Smooth muscle cell (in vitro differentiated cells): ENCODE results near the gene RIBC1. TPM values are rescaled to one million over a fixed set of nuclear protein-coding genes. Genes with fewer than 3 reads are reported as not detected.
"Not testable (repeated sequence)": the region's sequence is repeated elsewhere in the genome, so short reads cannot be mapped to it uniquely, and the experiment has no call there.

Experiments used
- DNase-seq: peaks from one replicate; lab custom pipeline; 2025; ENCODE audit not compliant: unreplicated experiment; lab: John Stamatoyannopoulos, UW
- H2AFZ ChIP-seq: fragments of 200-600 bp; sonication (generic); 2 replicates; pipeline ENCODE4 v1.6.0; 2016; ENCODE audit warnings: antibody characterized with exemption, low read depth, mild to moderate bottlenecking
- H3F3A ChIP-seq: fragments of 200-600 bp; sonication (generic); 2 replicates; pipeline ENCODE4 v1.6.0; 2017; ENCODE audit warnings: antibody characterized with exemption, low read depth
- H3K27ac ChIP-seq: fragments of 200-600 bp; sonication (generic); 2 replicates; pipeline ENCODE4 v1.5.1; 2016; ENCODE audit warnings: low read depth, mild to moderate bottlenecking
- H3K27me3 ChIP-seq: fragments of 200-600 bp; sonication (generic); 2 replicates; pipeline ENCODE4 v1.6.1; 2016; ENCODE audit warnings: low read depth, mild to moderate bottlenecking
- H3K36me3 ChIP-seq: fragments of 200-600 bp; sonication (generic); 2 replicates; pipeline ENCODE4 v1.5.1; 2016; ENCODE audit warnings: low read depth
- H3K4me1 ChIP-seq: fragments of 200-600 bp; sonication (generic); 2 replicates; pipeline ENCODE4 v1.5.1; 2016; ENCODE audit warnings: low read depth
- H3K4me2 ChIP-seq: fragments of 200-600 bp; sonication (generic); 2 replicates; pipeline ENCODE4 v1.6.0; 2016; ENCODE audit warnings: mild to moderate bottlenecking
- H3K4me3 ChIP-seq: fragments of 200-600 bp; sonication (generic); 2 replicates; pipeline ENCODE4 v1.5.1; 2016; ENCODE audit warnings: mild to moderate bottlenecking
- H3K79me2 ChIP-seq: fragments of 200-600 bp; sonication (generic); 2 replicates; pipeline ENCODE4 v1.6.0; 2016; ENCODE audit warnings: low read depth, mild to moderate bottlenecking
- H3K9ac ChIP-seq: fragments of 200-600 bp; sonication (generic); 2 replicates; pipeline ENCODE4 v1.6.0; 2016; ENCODE audit warnings: low read depth
- H3K9me3 ChIP-seq: fragments of 200-600 bp; sonication (generic); replicated peaks from 2 replicates; pipeline ENCODE4 v1.5.1; 2016; ENCODE audit warnings: low read depth
- H4K20me1 ChIP-seq: fragments of 200-600 bp; sonication (generic); 2 replicates; pipeline ENCODE4 v1.6.0; 2016; ENCODE audit warnings: low read depth
- CTCF ChIP-seq: fragments of 200-600 bp; sonication (generic); IDR thresholded peaks from 2 replicates; pipeline ENCODE4 v1.5.1; 2017; ENCODE audit warnings: borderline replicate concordance, mild to moderate bottlenecking, antibody characterized with exemption; ENCODE audit not compliant: insufficient read depth, poor library complexity, severe bottlenecking
- WGBS: methylation state at CpG from one replicate; pipeline ENCODE4 v1.1.7; 2016; ENCODE audit warnings: low lambda C conversion rate; 5-methylcytosine and 5-hydroxymethylcytosine counted together
- polyA plus RNA-seq: library from polyadenylated mRNA; unstranded; fragments of >200 nt; fragmentation: Nextera tagmentation; extraction: Ambion mirVana; gene quantifications from 2 replicates; pipeline ENCODE4 v1.2.1, GENCODE V29; 2016
- total RNA-seq: library from RNA; depleted of rRNA; stranded (reverse); fragments of >200 nt; gene quantifications from 2 replicates; pipeline ENCODE4 v1.2.3, GENCODE V29; 2014

RIBC1 gene
- total and polyA plus RNA-seq, 2 experiments from 2014 or later = 0.16 to 1.4 TPM

GRCh38 chrX:53403535-53403934, 19.1 kb upstream of the RIBC1 start:
- Histone ChIP-seq H2AFZ (no peak overlapping the region), H3K27me3 (no peaks in the 10 kb centered on the region), H3F3A (no peaks in the 10 kb centered on the region), H3K4me3 (no peak overlapping the region), H3K9ac (no peak overlapping the region), H3K4me2 (no peak overlapping the region), H3K36me3 (no peaks in the 10 kb centered on the region), H3K4me1 (no peaks in the 10 kb centered on the region), H3K79me2 (no peaks in the 10 kb centered on the region), H3K9me3 (no peaks in the 10 kb centered on the region), H3K27ac (no peak overlapping the region), H4K20me1 (no peaks in the 10 kb centered on the region)
- no peak for TF ChIP-seq CTCF
- WGBS = 89% methylated on average over 10 of the region's 10 CpGs
- DNase-seq = no peak

- WGBS = 91% methylated on average over 2 of the region's 2 CpGs
- H3K9ac ChIP-seq = no peak overlapping the region
Observed at GRCh38 chrX:53412446-53412845, 10.2 kb upstream of the RIBC1 start.

GRCh38 chrX:53420351-53420750, 2.3 kb upstream of the RIBC1 start:
- not testable (repeated sequence) for H3K36me3 ChIP-seq, H3K27me3 ChIP-seq, H3K9me3 ChIP-seq, H3K4me3 ChIP-seq, DNase-seq, H3F3A ChIP-seq, H3K4me2 ChIP-seq, H3K9ac ChIP-seq, H3K4me1 ChIP-seq, H3K27ac ChIP-seq, H2AFZ ChIP-seq
- H4K20me1 ChIP-seq = peaks cover 20% of the 10 kb centered on the region
- peaks cover 49% of the 10 kb centered on the region for H3K79me2 ChIP-seq
- 93% methylated on average over 3 of the region's 3 CpGs for WGBS

More at GRCh38 chrX:53412446-53412845, 10.2 kb upstream of the RIBC1 start:
- Histone ChIP-seq H3K79me2 (peaks cover 9% of the 10 kb centered on the region), H3K9me3 (no peaks in the 10 kb centered on the region), H3K4me2 (no peak overlapping the region), H2AFZ (no peak overlapping the region), H3K36me3 (no peaks in the 10 kb centered on the region), H3K4me1 (no peaks in the 10 kb centered on the region), H4K20me1 (peaks cover 7% of the 10 kb centered on the region), H3K27me3 (no peaks in the 10 kb centered on the region), H3K27ac (no peak overlapping the region), H3F3A (no peaks in the 10 kb centered on the region), H3K4me3 (no peak overlapping the region)
- DNase-seq = no peak
- TF ChIP-seq CTCF = no peak

- 49% methylated on average over 2 of the region's 2 CpGs for WGBS
- Histone ChIP-seq H3K9ac (no peak overlapping the region), H2AFZ (no peak overlapping the region), H3K79me2 (peaks cover 49% of the 10 kb centered on the region), H3F3A (no peaks in the 10 kb centered on the region), H3K36me3 (no peaks in the 10 kb centered on the region), H3K27ac (no peak overlapping the region), H3K9me3 (no peaks in the 10 kb centered on the region), H3K4me2 (peak overlapping the region; percentile 83), H3K4me3 (peak overlapping the region; percentile 68), H3K27me3 (no peaks in the 10 kb centered on the region), H4K20me1 (peaks cover 20% of the 10 kb centered on the region), H3K4me1 (no peaks in the 10 kb centered on the region)
- no peak for TF ChIP-seq CTCF
- DNase-seq = no peak
Observed at GRCh38 chrX:53421125-53421524, 1.5 kb upstream of the RIBC1 start.
